ENCODE results near the gene ZNF157. TPM values are rescaled to one million over a fixed set of nuclear protein-coding genes. Genes with fewer than 3 reads are reported as not detected.

The ZNF157 gene
- total RNA-seq, 1 experiment from 2014 or later: 0.07 TPM

- no peak for ATAC-seq
- no peaks in the 10 kb centered on the region for H3K9me3 ChIP-seq (ENCODE audit: low read length)
- POLR2A ChIA-PET (ENCODE audit: unreplicated experiment): no interaction called here
These were observed 85.7 kb downstream of the ZNF157 start for GRCh38 chrX:47456080-47456479.

GRCh38 chrX:47458528-47458927, 88.2 kb downstream of the ZNF157 start:
- ATAC-seq (no peak), DNase-seq (no peak)
- Histone ChIP-seq H3K36me3 (ENCODE audit: low read depth, low read length) (peaks cover 13% of the 10 kb centered on the region), H3K27ac (ENCODE audit: low read length) (no peak overlapping the region), H3K4me1 (ENCODE audit: insufficient read depth, low read length) (no peaks in the 10 kb centered on the region), H2AFZ (ENCODE audit: low read length) (no peak overlapping the region), H4K20me1 (ENCODE audit: low read length) (no peaks in the 10 kb centered on the region), H3K4me3 (ENCODE audit: low read length) (no peak overlapping the region), H3F3A (ENCODE audit: low read length, unreplicated experiment) (no peaks in the 10 kb centered on the region), H3K27me3 (ENCODE audit: low read length) (no peaks in the 10 kb centered on the region), H3K9me2 (replicated peaks; ENCODE audit: low read length) (no peaks in the 10 kb centered on the region), H3K9me3 (ENCODE audit: low read length) (no peaks in the 10 kb centered on the region), H3K79me2 (ENCODE audit: low read length) (no peaks in the 10 kb centered on the region), H3K4me2 (ENCODE audit: low read length) (no peak overlapping the region), H3K9ac (ENCODE audit: low read length) (no peak overlapping the region)
- intact Hi-C loops (cut with micrococcal nuclease): no loop called here
- CTCF ChIA-PET: no interaction called here
- TF ChIP-seq EZH2phosphoT487 (IDR thresholded peaks at IDR 0.05; ENCODE audit: borderline replicate concordance, low read length): no peak
- TF ChIP-seq CTCF (conservative IDR thresholded peaks at IDR 0.05; ENCODE audit: low read depth, low read length): no peak
- TF ChIP-seq EZH2 (IDR thresholded peaks at IDR 0.05; ENCODE audit: low read length, unreplicated experiment): no peak
- POLR2A ChIA-PET (ENCODE audit: unreplicated experiment): no interaction called here
- no TSS peak for BruUV-seq (replicated peaks)

More at GRCh38 chrX:47456080-47456479, 85.7 kb downstream of the ZNF157 start:
- CTCF ChIA-PET: no interaction called here
- H3K4me1 ChIP-seq (ENCODE audit: insufficient read depth, low read length): no peaks in the 10 kb centered on the region
- no peak overlapping the region for H3K4me2 ChIP-seq (ENCODE audit: low read length)
- H3K9ac ChIP-seq (ENCODE audit: low read length): no peak overlapping the region
- intact Hi-C loops (cut with micrococcal nuclease): no loop called here
- no peaks in the 10 kb centered on the region for H3K79me2 ChIP-seq (ENCODE audit: low read length)
- no peaks in the 10 kb centered on the region for H3F3A ChIP-seq (ENCODE audit: low read length, unreplicated experiment)
- BruUV-seq (replicated peaks): no TSS peak
- no peak overlapping the region for H3K4me3 ChIP-seq (ENCODE audit: low read length)
- H3K36me3 ChIP-seq (ENCODE audit: low read depth, low read length): peaks cover 29% of the 10 kb centered on the region
- H3K9me2 ChIP-seq (replicated peaks; ENCODE audit: low read length): no peaks in the 10 kb centered on the region
- no peaks in the 10 kb centered on the region for H4K20me1 ChIP-seq (ENCODE audit: low read length)
- TF ChIP-seq EZH2 (IDR thresholded peaks at IDR 0.05; ENCODE audit: low read length, unreplicated experiment): no peak
- TF ChIP-seq CTCF (conservative IDR thresholded peaks at IDR 0.05; ENCODE audit: low read depth, low read length): no peak
- no peak for TF ChIP-seq EZH2phosphoT487 (IDR thresholded peaks at IDR 0.05; ENCODE audit: borderline replicate concordance, low read length)
- H3K27ac ChIP-seq (ENCODE audit: low read length): no peak overlapping the region
- no peak overlapping the region for H2AFZ ChIP-seq (ENCODE audit: low read length)
- no peaks in the 10 kb centered on the region for H3K27me3 ChIP-seq (ENCODE audit: low read length)
- no peak for DNase-seq

GRCh38 chrX:47460561-47460960, 90.2 kb downstream of the ZNF157 start:
- no peaks in the 10 kb centered on the region for H3F3A ChIP-seq (ENCODE audit: low read length, unreplicated experiment)
- ChIA-PET CTCF (no interaction called here), POLR2A (ENCODE audit: unreplicated experiment) (no interaction called here)
- no TSS peak for BruUV-seq (replicated peaks)
- no peaks in the 10 kb centered on the region for H3K9me2 ChIP-seq (replicated peaks; ENCODE audit: low read length)
- no peaks in the 10 kb centered on the region for H3K4me1 ChIP-seq (ENCODE audit: insufficient read depth, low read length)
- no peak overlapping the region for H3K27ac ChIP-seq (ENCODE audit: low read length)
- H3K9me3 ChIP-seq (ENCODE audit: low read length): no peaks in the 10 kb centered on the region
- H3K9ac ChIP-seq (ENCODE audit: low read length): no peak overlapping the region
- no peaks in the 10 kb centered on the region for H3K27me3 ChIP-seq (ENCODE audit: low read length)
- ATAC-seq (no peak), DNase-seq (no peak)
- H3K4me3 ChIP-seq (ENCODE audit: low read length): no peak overlapping the region
- H4K20me1 ChIP-seq (ENCODE audit: low read length): no peaks in the 10 kb centered on the region
- H3K36me3 ChIP-seq (ENCODE audit: low read depth, low read length): peaks cover 8% of the 10 kb centered on the region
- no peaks in the 10 kb centered on the region for H3K79me2 ChIP-seq (ENCODE audit: low read length)
- H3K4me2 ChIP-seq (ENCODE audit: low read length): no peak overlapping the region
- TF ChIP-seq CTCF (conservative IDR thresholded peaks at IDR 0.05; ENCODE audit: low read depth, low read length): no peak
- TF ChIP-seq EZH2phosphoT487 (IDR thresholded peaks at IDR 0.05; ENCODE audit: borderline replicate concordance, low read length): no peak
- no peak for TF ChIP-seq EZH2 (IDR thresholded peaks at IDR 0.05; ENCODE audit: low read length, unreplicated experiment)
- H2AFZ ChIP-seq (ENCODE audit: low read length): no peak overlapping the region
- intact Hi-C loops (cut with micrococcal nuclease): no loop called here

Other genes with a start within 250 kb of the ZNF157 start
- gene NDUFB11, start 225.9 kb upstream of the ZNF157 start, total RNA-seq (2014; rRNA removed): 164 and 258 TPM in 2 replicates
- gene RBM10, start 225.4 kb upstream of the ZNF157 start, total RNA-seq (2014; rRNA removed): 71.5 and 87.0 TPM in 2 replicates
- gene UBA1, start 176.7 kb upstream of the ZNF157 start, total RNA-seq (2014; rRNA removed): 282 and 299 TPM in 2 replicates
- gene CDK16, start 151.9 kb upstream of the ZNF157 start, total RNA-seq (2014; rRNA removed): 155 and 208 TPM in 2 replicates
- 31.3 and 37.3 TPM in 2 replicates for gene USP11, start 137.6 kb upstream of the ZNF157 start, total RNA-seq (2014; rRNA removed)
- 11.1 and 11.3 TPM in 2 replicates for gene ZNF41, start 112.6 kb downstream of the ZNF157 start, total RNA-seq (2014; rRNA removed)
- gene ARAF, start 190.6 kb downstream of the ZNF157 start, total RNA-seq (2014; rRNA removed): 52.6 and 77.1 TPM in 2 replicates
- 207 and 222 TPM in 2 replicates for gene TIMP1, start 211.9 kb downstream of the ZNF157 start, total RNA-seq (2014; rRNA removed)
- not detected in 2 replicates for gene SYN1, start 249.3 kb downstream of the ZNF157 start, total RNA-seq (2014; rRNA removed)

All from PC-3 (cell line).